ENCODE results near the gene FBXO11. TPM values are rescaled to one million over a fixed set of nuclear protein-coding genes. Genes with fewer than 3 reads are reported as not detected.

The FBXO11 gene
- total RNA-seq, 2 donors from 2014 or later, result 71.9 to 84.5 TPM

GRCh38 chr2:47819834-47820233 lies 86.5 kb downstream of the FBXO11 start:
- Histone ChIP-seq H3K9me3 (ENCODE audit: control insufficient read depth, low read length) (no peaks in the 10 kb centered on the region), H3K9ac (ENCODE audit: extremely low read depth, low read length, poor library complexity, severe bottlenecking) (no peak overlapping the region), H3K4me3 (ENCODE audit: low read length) (no peak overlapping the region), H3K27me3 (ENCODE audit: control insufficient read depth, insufficient read depth, low read length, poor library complexity, severe bottlenecking) (no peaks in the 10 kb centered on the region), H3K36me3 (ENCODE audit: control insufficient read depth, insufficient read depth, low read length) (peaks cover 93% of the 10 kb centered on the region), H3K4me1 (ENCODE audit: control insufficient read depth, insufficient read depth, low read length) (no peaks in the 10 kb centered on the region), H3K27ac (ENCODE audit: low read depth, low read length) (no peak overlapping the region)
- peaks cover 88% of the 10 kb centered on the region for H3K36me3 Mint-ChIP-seq (ENCODE audit: low read depth)
- TF ChIP-seq, protein P1, sequence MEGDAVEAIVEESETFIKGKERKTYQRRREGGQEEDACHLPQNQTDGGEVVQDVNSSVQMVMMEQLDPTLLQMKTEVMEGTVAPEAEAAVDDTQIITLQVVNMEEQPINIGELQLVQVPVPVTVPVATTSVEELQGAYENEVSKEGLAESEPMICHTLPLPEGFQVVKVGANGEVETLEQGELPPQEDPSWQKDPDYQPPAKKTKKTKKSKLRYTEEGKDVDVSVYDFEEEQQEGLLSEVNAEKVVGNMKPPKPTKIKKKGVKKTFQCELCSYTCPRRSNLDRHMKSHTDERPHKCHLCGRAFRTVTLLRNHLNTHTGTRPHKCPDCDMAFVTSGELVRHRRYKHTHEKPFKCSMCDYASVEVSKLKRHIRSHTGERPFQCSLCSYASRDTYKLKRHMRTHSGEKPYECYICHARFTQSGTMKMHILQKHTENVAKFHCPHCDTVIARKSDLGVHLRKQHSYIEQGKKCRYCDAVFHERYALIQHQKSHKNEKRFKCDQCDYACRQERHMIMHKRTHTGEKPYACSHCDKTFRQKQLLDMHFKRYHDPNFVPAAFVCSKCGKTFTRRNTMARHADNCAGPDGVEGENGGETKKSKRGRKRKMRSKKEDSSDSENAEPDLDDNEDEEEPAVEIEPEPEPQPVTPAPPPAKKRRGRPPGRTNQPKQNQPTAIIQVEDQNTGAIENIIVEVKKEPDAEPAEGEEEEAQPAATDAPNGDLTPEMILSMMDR (conservative IDR thresholded peaks at IDR 0.05), result no peak
- no peaks in the 10 kb centered on the region for H3K27me3 Mint-ChIP-seq (ENCODE audit: insufficient read depth)
- DNase-seq, result no peak
- no peak overlapping the region for H3K27ac Mint-ChIP-seq
- H3K4me3 Mint-ChIP-seq, result no peak overlapping the region
- 96% methylated on average over 3 of the region's 3 CpGs; no CpG with 5 or more reads in 1 of the 2 experiments for WGBS, 2 experiments (ENCODE audit: insufficient coverage in 1 of 2, insufficient read length in 1 of 2)
- H3K9me3 Mint-ChIP-seq, result no peaks in the 10 kb centered on the region
- H3K4me1 Mint-ChIP-seq, result no peaks in the 10 kb centered on the region

GRCh38 chr2:47818777-47819176 lies 87.5 kb downstream of the FBXO11 start:
- Histone ChIP-seq H3K4me3 (ENCODE audit: low read length) (no peak overlapping the region), H3K27me3 (ENCODE audit: control insufficient read depth, insufficient read depth, low read length, poor library complexity, severe bottlenecking) (no peaks in the 10 kb centered on the region), H3K27ac (ENCODE audit: low read depth, low read length) (no peak overlapping the region), H3K9me3 (ENCODE audit: control insufficient read depth, low read length) (no peaks in the 10 kb centered on the region), H3K4me1 (ENCODE audit: control insufficient read depth, insufficient read depth, low read length) (no peaks in the 10 kb centered on the region), H3K36me3 (ENCODE audit: control insufficient read depth, insufficient read depth, low read length) (peaks cover 90% of the 10 kb centered on the region), H3K9ac (ENCODE audit: extremely low read depth, low read length, poor library complexity, severe bottlenecking) (no peak overlapping the region)
- no peaks in the 10 kb centered on the region for H3K9me3 Mint-ChIP-seq
- no peak overlapping the region for H3K4me3 Mint-ChIP-seq
- TF ChIP-seq, protein P1 (conservative IDR thresholded peaks at IDR 0.05), result no peak
- H3K36me3 Mint-ChIP-seq (ENCODE audit: low read depth), result peaks cover 85% of the 10 kb centered on the region
- H3K27ac Mint-ChIP-seq, result no peak overlapping the region
- H3K27me3 Mint-ChIP-seq (ENCODE audit: insufficient read depth), result no peaks in the 10 kb centered on the region
- 100% methylated on average over 1 to 2 of the region's 2 CpGs for WGBS, 2 experiments (ENCODE audit: insufficient coverage in 1 of 2, insufficient read length in 1 of 2)
- no peak for DNase-seq
- no peaks in the 10 kb centered on the region for H3K4me1 Mint-ChIP-seq

DNA sequence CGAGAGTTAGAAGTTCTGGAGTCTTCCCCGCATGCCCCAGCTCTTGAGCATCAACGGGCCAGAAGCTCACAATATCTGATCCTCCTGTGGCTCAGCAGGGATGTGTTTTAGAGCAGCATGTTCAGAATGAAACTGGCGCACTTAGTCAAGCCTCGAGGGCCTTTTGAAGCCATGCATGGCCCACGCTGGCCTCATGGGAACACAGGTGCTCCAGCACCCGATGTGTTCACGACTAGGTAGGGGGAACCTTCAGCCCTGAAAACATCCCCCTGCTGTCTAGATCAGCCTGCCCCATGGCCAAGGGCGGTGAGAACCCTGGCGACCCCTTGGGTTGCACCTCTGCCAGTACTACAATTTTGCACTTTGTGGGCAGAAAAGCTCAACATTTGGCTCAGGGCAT lies 90.5 kb downstream of the FBXO11 start:
- Mint-ChIP-seq H3K4me1 (peaks cover 3% of the 10 kb centered on the region), H3K9me3 (no peaks in the 10 kb centered on the region), H3K27ac (peak overlapping the region; percentile 5), H3K4me3 (no peak overlapping the region), H3K27me3 (ENCODE audit: insufficient read depth) (no peaks in the 10 kb centered on the region), H3K36me3 (ENCODE audit: low read depth) (peaks cover 74% of the 10 kb centered on the region)
- Histone ChIP-seq H3K27me3 (ENCODE audit: control insufficient read depth, insufficient read depth, low read length, poor library complexity, severe bottlenecking) (no peaks in the 10 kb centered on the region), H3K9me3 (ENCODE audit: control insufficient read depth, low read length) (no peaks in the 10 kb centered on the region), H3K4me3 (ENCODE audit: low read length) (no peak overlapping the region), H3K27ac (ENCODE audit: low read depth, low read length) (no peak overlapping the region), H3K4me1 (ENCODE audit: control insufficient read depth, insufficient read depth, low read length) (no peaks in the 10 kb centered on the region), H3K36me3 (ENCODE audit: control insufficient read depth, insufficient read depth, low read length) (peaks cover 91% of the 10 kb centered on the region), H3K9ac (ENCODE audit: extremely low read depth, low read length, poor library complexity, severe bottlenecking) (no peak overlapping the region)
- 94% methylated on average over 10 of the region's 10 CpGs for WGBS, 2 experiments (ENCODE audit: insufficient coverage in 1 of 2, insufficient read length in 1 of 2)
- TF ChIP-seq, protein P1 (conservative IDR thresholded peaks at IDR 0.05), result no peak
- DNase-seq, result no peak

Data from endodermal cell (in vitro differentiated cells).